Activated naive CD4-positive, alpha-beta T cell treated with anti-CD3 and anti-CD28 coated beads, Interleukin-2, amount 50 U/mL, for 72 hours (primary cell): ENCODE measurements around the gene DNAJB11. TPM values are rescaled to one million over a fixed set of nuclear protein-coding genes. Genes with fewer than 3 reads are reported as not detected.
A peak's percentile ranks its signal among the peaks of the same experiment; 100 is the strongest.
"Not testable (repeated sequence)": the region's sequence is repeated elsewhere in the genome, so short reads cannot be mapped to it uniquely, and the experiment has no call there.

Experiments used
- ATAC-seq, 2 donors: fragments of 150-1000 bp; cut with Tn5 transposase; 2 replicates each; pipeline ENCODE4 v1.10.0; 2021; ENCODE audit warnings: mild to moderate bottlenecking in 2 of 2, moderate library complexity in 2 of 2
- DNase-seq, 2 donors: peaks; one replicate each; pipeline ENCODE4 v3.0.0; 2021 to 2022; ENCODE audit warnings: low spot score in 2 of 2
- H3K27ac Mint-ChIP-seq, 2 donors: one replicate each; pipeline ENCODE4 v1.8.0; 2022; ENCODE audit warnings: mild to moderate bottlenecking in 2 of 2, mixed read lengths in 2 of 2
- H3K36me3 Mint-ChIP-seq, 2 donors: one replicate each; pipeline ENCODE4 v1.8.0; 2022; ENCODE audit warnings: mixed read lengths in 2 of 2
- H3K9me3 Mint-ChIP-seq, 2 donors: one replicate each; pipeline ENCODE4 v1.8.0; 2022; ENCODE audit warnings: mixed read lengths in 2 of 2
- total RNA-seq, 2 donors: library from RNA; stranded (reverse); gene quantifications; one replicate each; pipeline ENCODE4 v1.2.3, GENCODE V29; 2022

Gene DNAJB11
- 10 to 100 TPM; 30.3 to 44.8 TPM for total RNA-seq

GRCh38 chr3:186570096-186570940 lies at the start of gene DNAJB11:
Gene DNAJB11, plus strand, starts transcription at chr3:186570720. Its CDS starts 178 bp downstream, at chr3:186570898.
- Mint-ChIP-seq H3K36me3 (peaks cover 14 to 25% of the 10 kb centered on the region in 2 donors), H3K27ac (peak within 1 kb of the TSS; percentile 93 to 99), H3K9me3 (no peaks in the 10 kb centered on the region)
- DNase-seq = peak; percentile 92 to 99
- ATAC-seq = peak; percentile 86 to 93

- DNase-seq (peak in 1 of 2 donors; percentile 63), ATAC-seq (peak; percentile 67 to 89)
- H3K9me3 Mint-ChIP-seq = peaks cover 0 to 4% of the 10 kb centered on the region in 2 donors
- H3K27ac Mint-ChIP-seq = peak overlapping the region; percentile 83 to 87
- peaks cover 10 to 24% of the 10 kb centered on the region in 2 donors for H3K36me3 Mint-ChIP-seq
Measured at GRCh38 chr3:186520957-186521842, 49.3 kb upstream of the DNAJB11 start.

GRCh38 chr3:186523022-186523421 lies 47.5 kb upstream of the DNAJB11 start:
- Mint-ChIP-seq H3K9me3 (peaks cover 0 to 4% of the 10 kb centered on the region in 2 donors), H3K27ac (peak overlapping the region in 1 of 2 donors; percentile 83), H3K36me3 (peaks cover 4 to 18% of the 10 kb centered on the region in 2 donors)
- DNase-seq (no peak), ATAC-seq (no peak)

- Mint-ChIP-seq H3K27ac (no peak overlapping the region), H3K36me3 (peaks cover 4 to 22% of the 10 kb centered on the region in 2 donors), H3K9me3 (peaks cover 0 to 8% of the 10 kb centered on the region in 2 donors)
- DNase-seq (no peak), ATAC-seq (no peak)
Measured at GRCh38 chr3:186523434-186523833, 47.1 kb upstream of the DNAJB11 start.

GRCh38 chr3:186524616-186525015 lies 45.9 kb upstream of the DNAJB11 start:
- Mint-ChIP-seq H3K27ac (no peak overlapping the region), H3K36me3 (peaks cover 4 to 30% of the 10 kb centered on the region in 2 donors), H3K9me3 (peaks cover 0 to 15% of the 10 kb centered on the region in 2 donors)
- ATAC-seq = no peak
- no peak for DNase-seq

GRCh38 chr3:186525369-186526255 lies 44.9 kb upstream of the DNAJB11 start:
- Mint-ChIP-seq H3K27ac (no peak overlapping the region), H3K9me3 (peaks cover 0 to 15% of the 10 kb centered on the region in 2 donors), H3K36me3 (peaks cover 4 to 30% of the 10 kb centered on the region in 2 donors)
- DNase-seq = no peak
- no peak for ATAC-seq

- no peak for ATAC-seq
- Mint-ChIP-seq H3K9me3 (peaks cover 0 to 15% of the 10 kb centered on the region in 2 donors), H3K36me3 (peaks cover 4 to 30% of the 10 kb centered on the region in 2 donors), H3K27ac (no peak overlapping the region)
- DNase-seq = no peak
Measured at GRCh38 chr3:186526256-186526606, 44.3 kb upstream of the DNAJB11 start.

GRCh38 chr3:186529201-186529999 lies 41.1 kb upstream of the DNAJB11 start:
- ATAC-seq (no peak), DNase-seq (no peak)
- Mint-ChIP-seq H3K27ac (peak overlapping the region; percentile 2 to 76), H3K36me3 (peaks cover 4 to 25% of the 10 kb centered on the region in 2 donors), H3K9me3 (peaks cover 0 to 19% of the 10 kb centered on the region in 2 donors)

GRCh38 chr3:186530415-186530814 lies 40.1 kb upstream of the DNAJB11 start:
- Mint-ChIP-seq H3K27ac (no peak overlapping the region), H3K9me3 (peaks cover 0 to 19% of the 10 kb centered on the region in 2 donors), H3K36me3 (peaks cover 4 to 25% of the 10 kb centered on the region in 2 donors)
- no peak for ATAC-seq
- DNase-seq = no peak

GRCh38 chr3:186531694-186532093 lies 38.8 kb upstream of the DNAJB11 start:
- Mint-ChIP-seq H3K36me3 (peaks cover 4 to 25% of the 10 kb centered on the region in 2 donors), H3K9me3 (peaks cover 0 to 19% of the 10 kb centered on the region in 2 donors)
- H3K27ac Mint-ChIP-seq, ATAC-seq, DNase-seq: not testable (repeated sequence)

- peaks cover 4 to 23% of the 10 kb centered on the region in 2 donors for H3K36me3 Mint-ChIP-seq
- ATAC-seq = no peak
- H3K27ac Mint-ChIP-seq = peak overlapping the region; percentile 73 to 89
- H3K9me3 Mint-ChIP-seq = peaks cover 0 to 18% of the 10 kb centered on the region in 2 donors
- DNase-seq = no peak
Measured at GRCh38 chr3:186532598-186533072, 37.9 kb upstream of the DNAJB11 start.

- DNase-seq = peak; percentile 64 to 74
- ATAC-seq = peak; percentile 82 to 84
- Mint-ChIP-seq H3K27ac (peak overlapping the region; percentile 99 to 100), H3K36me3 (peaks cover 4 to 15% of the 10 kb centered on the region in 2 donors), H3K9me3 (peaks cover 0 to 3% of the 10 kb centered on the region in 2 donors)
Measured at GRCh38 chr3:186534113-186534669, 36.3 kb upstream of the DNAJB11 start.

GRCh38 chr3:186536883-186537844 lies 33.4 kb upstream of the DNAJB11 start:
- Mint-ChIP-seq H3K36me3 (peaks cover 0 to 7% of the 10 kb centered on the region in 2 donors), H3K9me3 (no peaks in the 10 kb centered on the region), H3K27ac (peak overlapping the region; percentile 86 to 99)
- DNase-seq = no peak
- peak; percentile 9 to 14 for ATAC-seq

- H3K9me3 Mint-ChIP-seq = no peaks in the 10 kb centered on the region
- peaks cover 0 to 7% of the 10 kb centered on the region in 2 donors for H3K36me3 Mint-ChIP-seq
- peak; percentile 6 to 12 for ATAC-seq
- peak overlapping the region; percentile 30 to 99 for H3K27ac Mint-ChIP-seq
- DNase-seq = no peak
Measured at GRCh38 chr3:186538779-186539178, 31.7 kb upstream of the DNAJB11 start.
